Activated naive CD8-positive, alpha-beta T cell (primary cell): ENCODE data around the gene NHLRC4.

Experiments used
- H3K27ac Mint-ChIP-seq: one replicate; pipeline ENCODE4 v1.8.0; 2021; ENCODE audit warnings: mixed read lengths
- H3K27me3 Mint-ChIP-seq: one replicate; pipeline ENCODE4 v1.8.0; 2021; ENCODE audit warnings: mixed read lengths
- H3K36me3 Mint-ChIP-seq: one replicate; pipeline ENCODE4 v1.8.0; 2021; ENCODE audit warnings: mixed read lengths
- H3K4me1 Mint-ChIP-seq: one replicate; pipeline ENCODE4 v1.8.0; 2021; ENCODE audit warnings: low read depth, mixed read lengths
- H3K4me3 Mint-ChIP-seq: one replicate; pipeline ENCODE4 v1.8.0; 2021; ENCODE audit warnings: mild to moderate bottlenecking, mixed read lengths
- H3K9me3 Mint-ChIP-seq: one replicate; pipeline ENCODE4 v1.8.0; 2021; ENCODE audit warnings: low read depth, mixed read lengths

The NHLRC4 gene

DNA sequence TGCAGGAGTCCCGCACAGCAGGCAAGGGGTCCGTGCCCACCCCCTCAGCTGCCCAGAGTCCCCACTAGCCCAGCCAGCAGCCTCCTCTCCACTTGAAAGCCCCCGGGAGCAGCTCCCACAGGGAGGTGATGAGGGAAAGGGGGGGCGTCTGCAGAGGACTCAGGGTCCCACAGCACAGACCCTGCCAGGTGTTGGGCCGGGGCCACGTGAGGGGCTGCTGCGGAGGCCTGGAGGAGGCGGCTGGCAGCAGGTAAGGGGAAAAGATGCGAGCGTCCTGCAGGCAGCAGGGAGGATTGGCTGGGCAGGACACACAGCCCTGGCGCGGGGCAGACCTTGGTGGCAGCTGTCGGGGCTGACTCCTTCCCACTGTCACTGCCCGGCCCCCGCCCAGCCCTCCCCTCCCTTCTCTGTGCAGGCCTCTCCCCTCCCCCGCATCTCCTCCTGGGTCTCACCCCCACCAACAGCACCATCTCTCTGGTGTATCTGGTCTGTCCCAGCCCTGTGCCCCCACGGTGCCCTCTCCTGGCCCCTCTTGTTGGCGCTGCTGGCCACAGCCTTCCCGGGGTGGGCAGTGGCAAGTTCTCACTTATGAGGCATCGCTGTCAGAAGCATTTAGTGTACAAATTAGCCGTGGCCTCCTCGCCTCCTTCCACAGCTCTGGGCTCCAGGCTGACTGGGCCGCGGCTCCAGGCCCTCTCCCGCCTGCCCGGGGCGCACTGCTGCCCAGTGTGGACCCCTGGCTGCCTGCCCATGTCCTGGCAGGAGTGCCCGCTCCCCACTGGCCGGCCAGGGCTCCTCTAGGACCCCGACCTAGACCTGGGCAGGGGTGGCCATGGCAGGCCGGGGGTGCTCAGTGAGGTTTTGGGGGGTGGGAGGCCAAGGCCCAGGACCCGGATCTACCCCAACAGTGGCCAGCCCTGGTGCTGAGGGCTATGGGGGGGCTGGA is 11.0 kb upstream of the NHLRC4 start:
- no peaks in the 10 kb centered on the region for H3K4me1 Mint-ChIP-seq
- H3K36me3 Mint-ChIP-seq: no peaks in the 10 kb centered on the region
- H3K27me3 Mint-ChIP-seq: peaks cover 3% of the 10 kb centered on the region
- no peaks in the 10 kb centered on the region for H3K9me3 Mint-ChIP-seq
- no peak overlapping the region for H3K4me3 Mint-ChIP-seq
- no peak overlapping the region for H3K27ac Mint-ChIP-seq

DNA sequence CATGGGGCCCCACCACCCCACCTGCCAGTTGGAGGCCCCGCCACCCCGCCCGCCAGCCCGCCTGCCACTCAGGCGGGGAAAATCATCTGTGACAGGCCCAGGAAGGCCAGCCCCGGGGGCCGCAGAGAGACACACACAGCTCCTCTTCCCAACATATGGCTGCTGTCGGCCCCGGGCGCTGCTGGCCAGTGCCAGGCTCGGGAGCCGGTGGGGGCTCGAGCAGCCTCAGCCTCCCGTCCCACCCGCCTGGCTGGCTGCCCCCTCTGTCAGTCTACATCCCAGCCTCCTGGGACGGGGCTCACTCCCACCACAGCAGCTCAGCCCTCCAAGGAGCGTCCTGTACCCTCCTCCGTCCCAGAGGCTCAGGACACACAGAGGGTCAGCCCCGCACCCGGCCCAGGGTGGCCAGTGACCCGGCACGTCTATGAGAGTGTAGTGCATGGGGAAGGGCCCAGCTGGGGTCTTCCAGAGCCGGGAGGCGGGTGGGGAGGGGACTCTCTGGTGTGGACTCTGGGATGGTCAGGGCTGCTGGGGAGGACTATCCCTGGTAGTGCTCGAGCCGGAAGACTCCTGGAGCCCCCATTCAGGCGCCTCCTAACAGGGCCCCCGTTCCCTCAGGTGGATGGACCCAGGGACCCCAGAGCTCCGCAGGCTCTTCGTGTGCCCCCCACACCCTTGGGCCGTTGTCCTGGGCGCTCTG is 10.2 kb upstream of the NHLRC4 start:
- no peaks in the 10 kb centered on the region for H3K9me3 Mint-ChIP-seq
- no peak overlapping the region for H3K4me3 Mint-ChIP-seq
- H3K4me1 Mint-ChIP-seq: no peaks in the 10 kb centered on the region
- no peak overlapping the region for H3K27ac Mint-ChIP-seq
- no peaks in the 10 kb centered on the region for H3K36me3 Mint-ChIP-seq
- peaks cover 3% of the 10 kb centered on the region for H3K27me3 Mint-ChIP-seq

DNA sequence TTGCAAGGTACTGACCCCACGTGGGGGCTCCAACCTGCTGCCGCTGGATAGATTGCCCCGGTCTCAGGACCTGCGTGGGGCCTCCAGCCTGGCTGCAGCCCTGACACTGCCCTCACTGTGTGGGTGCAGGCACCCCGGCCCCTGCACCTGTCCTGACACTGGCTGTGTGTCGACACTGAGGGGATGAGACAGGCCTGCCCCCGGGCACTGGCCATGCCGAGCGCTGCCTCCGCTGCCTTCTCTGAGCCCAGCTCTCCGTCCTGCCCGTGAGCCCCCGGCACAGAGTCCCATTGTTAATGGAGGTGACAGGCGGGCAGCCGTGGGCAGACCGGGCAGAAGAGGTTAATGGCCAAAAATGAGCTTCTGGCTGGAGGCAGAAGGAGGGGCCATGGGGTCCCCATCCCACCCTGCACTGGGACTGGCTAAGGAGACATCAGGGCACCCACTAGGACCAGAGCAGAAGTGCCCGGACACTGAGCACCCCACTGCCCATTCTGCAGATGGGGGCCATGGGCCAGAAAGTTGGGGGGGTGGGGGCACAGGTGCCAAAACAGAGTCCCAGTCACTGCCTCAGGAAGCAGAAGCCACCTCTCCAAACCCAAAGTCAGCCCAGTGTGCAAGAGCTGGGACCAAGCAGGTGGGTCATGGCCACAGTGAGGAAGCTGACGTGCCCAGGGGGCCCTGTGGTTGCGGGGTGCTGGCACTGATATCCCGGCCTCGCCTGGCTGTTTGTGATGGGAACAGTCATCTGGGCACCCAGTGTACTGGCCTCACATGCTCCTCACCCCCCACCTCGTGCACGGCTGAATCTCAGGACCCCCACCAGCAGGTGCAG is 9.1 kb upstream of the NHLRC4 start:
- no peaks in the 10 kb centered on the region for H3K4me1 Mint-ChIP-seq
- peaks cover 5% of the 10 kb centered on the region for H3K27me3 Mint-ChIP-seq
- no peaks in the 10 kb centered on the region for H3K9me3 Mint-ChIP-seq
- no peak overlapping the region for H3K4me3 Mint-ChIP-seq
- H3K36me3 Mint-ChIP-seq: no peaks in the 10 kb centered on the region
- H3K27ac Mint-ChIP-seq: no peak overlapping the region

DNA sequence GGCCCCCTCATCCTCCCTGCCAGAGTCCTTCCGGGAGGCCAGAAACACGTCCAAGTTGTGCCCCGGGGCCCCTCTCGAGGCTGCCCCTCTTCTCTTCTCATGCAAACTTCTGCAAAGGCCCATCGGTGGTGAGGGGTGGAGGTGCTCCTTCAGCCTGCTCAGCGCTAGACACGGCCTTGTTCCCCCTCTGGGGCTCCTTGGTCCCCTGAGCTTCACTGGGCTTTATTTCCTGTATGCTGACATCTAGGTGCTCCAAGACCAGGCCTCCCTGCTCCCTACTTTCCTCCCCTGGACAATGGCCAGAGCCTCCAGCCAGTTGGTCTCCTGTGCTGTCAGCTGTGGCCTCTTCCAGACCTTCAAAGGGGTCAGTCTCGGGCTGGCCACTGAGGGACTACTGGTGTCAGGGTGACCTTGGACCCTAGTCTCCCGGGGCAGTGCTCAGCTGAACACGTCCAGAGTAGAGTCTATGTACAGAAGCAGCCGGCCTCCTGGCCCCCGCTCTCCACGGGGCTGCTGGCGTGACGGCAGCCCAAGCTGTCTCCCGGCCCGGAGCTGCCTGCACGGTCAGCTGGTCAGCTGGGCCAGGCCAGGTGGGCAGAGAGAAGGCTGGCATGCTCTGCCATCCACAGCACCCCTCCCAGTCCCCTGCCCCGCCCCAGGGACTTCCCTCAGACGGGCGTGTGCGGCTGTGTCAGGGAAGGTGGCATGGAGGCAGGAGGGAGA is 8.3 kb upstream of the NHLRC4 start:
- no peaks in the 10 kb centered on the region for H3K9me3 Mint-ChIP-seq
- no peaks in the 10 kb centered on the region for H3K4me1 Mint-ChIP-seq
- peaks cover 5% of the 10 kb centered on the region for H3K27me3 Mint-ChIP-seq
- H3K4me3 Mint-ChIP-seq: no peak overlapping the region
- no peak overlapping the region for H3K27ac Mint-ChIP-seq
- no peaks in the 10 kb centered on the region for H3K36me3 Mint-ChIP-seq

DNA sequence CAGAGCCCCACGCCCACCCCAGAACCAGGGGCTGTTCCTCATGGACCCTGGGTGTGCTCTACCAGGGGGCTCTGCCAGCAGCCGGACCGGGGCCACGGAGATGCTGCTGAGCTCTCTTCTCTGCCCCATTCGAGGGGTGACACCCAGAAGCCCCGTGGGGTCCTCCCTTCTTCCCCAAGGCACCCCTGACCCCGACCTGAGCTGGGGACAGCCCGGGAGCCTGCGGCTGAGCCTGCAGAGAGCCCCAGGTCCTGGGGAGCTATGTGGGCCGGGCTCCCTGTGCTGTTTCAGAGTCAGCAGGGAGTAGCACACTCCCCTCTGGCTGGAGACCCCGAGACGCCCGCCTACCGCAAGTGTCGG is 7.8 kb upstream of the NHLRC4 start:
- Mint-ChIP-seq H3K9me3 (no peaks in the 10 kb centered on the region), H3K4me3 (no peak overlapping the region), H3K36me3 (no peaks in the 10 kb centered on the region), H3K27me3 (peaks cover 5% of the 10 kb centered on the region), H3K4me1 (no peaks in the 10 kb centered on the region), H3K27ac (no peak overlapping the region)

DNA sequence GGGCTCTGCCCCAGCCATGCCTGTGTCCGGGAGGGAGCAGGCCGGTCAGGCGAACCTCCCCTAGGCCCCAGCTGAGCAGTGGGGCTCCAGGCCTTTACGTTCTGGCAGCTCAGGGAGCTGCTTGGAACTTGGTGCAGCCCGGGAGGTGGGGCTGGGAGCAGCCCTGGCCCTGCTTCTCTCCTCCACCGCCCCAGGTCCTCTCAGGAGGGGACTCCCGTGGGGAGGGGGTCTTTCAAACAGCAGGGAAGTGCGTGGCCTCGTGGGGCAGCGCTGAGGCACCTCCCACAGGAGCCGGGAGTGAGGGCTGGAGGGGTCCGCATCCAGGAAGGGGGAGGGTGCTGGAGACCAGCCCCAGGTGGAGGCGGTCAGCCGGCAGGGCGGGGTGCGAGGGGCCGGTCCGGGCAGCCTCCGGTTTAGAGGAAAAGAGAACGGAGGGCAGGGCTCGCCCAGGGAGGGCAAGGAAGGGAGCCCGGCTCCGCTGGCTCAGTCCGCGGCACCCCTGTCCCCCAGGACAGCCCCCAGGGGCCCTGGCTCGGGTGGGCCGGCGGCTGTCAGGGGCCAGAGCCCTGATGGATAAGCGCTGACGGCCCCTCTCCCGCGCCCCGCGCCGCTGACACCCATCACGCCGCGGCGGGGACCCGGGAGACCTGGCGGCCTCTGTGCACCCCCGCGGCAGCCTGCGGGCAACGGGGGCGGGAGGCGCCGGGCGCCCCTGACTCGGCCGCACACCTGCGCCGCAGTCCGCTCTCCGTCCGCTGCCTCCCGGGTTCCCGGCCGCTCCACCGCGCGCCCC is 7.2 kb upstream of the NHLRC4 start:
- Mint-ChIP-seq H3K4me1 (no peaks in the 10 kb centered on the region), H3K9me3 (no peaks in the 10 kb centered on the region), H3K27me3 (peaks cover 5% of the 10 kb centered on the region), H3K36me3 (no peaks in the 10 kb centered on the region), H3K27ac (no peak overlapping the region), H3K4me3 (no peak overlapping the region)

DNA sequence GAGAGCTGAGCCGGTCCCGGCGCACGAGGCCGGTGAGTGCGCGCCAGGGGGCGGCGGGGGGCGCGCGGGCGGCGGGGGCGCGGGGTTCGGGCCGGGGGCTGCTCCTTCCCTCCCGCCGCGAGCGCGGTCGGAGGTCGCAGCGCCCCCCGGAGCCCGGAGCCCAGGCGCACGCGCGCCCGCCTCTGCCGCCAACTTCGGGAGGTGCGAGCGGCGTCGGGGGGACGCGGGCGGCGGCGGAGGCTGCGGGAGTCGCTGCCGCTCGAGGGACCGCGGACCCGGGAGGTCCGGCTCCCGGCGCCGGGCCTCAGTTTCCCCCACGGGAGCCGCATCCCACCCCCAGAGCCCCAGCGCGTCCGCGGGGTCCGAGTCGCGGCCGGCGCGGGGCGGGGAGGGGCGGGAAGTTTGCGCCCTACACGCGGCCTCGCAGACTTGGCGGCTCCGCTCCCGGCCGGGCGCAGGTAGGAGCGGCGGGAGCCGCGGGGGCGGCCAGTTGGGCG is 6.6 kb upstream of the NHLRC4 start, which contains the start of gene PRR35:
Gene PRR35, plus strand, starts transcription at position 191 of the 497 bp plus-strand sequence. CDS start 2,901 bp downstream, outside the sequence.
- Mint-ChIP-seq H3K27me3 (peaks cover 5% of the 10 kb centered on the region), H3K4me1 (no peaks in the 10 kb centered on the region), H3K36me3 (no peaks in the 10 kb centered on the region), H3K27ac (no peak within 1 kb of the TSS), H3K9me3 (no peaks in the 10 kb centered on the region), H3K4me3 (no peak within 1 kb of the TSS)

DNA sequence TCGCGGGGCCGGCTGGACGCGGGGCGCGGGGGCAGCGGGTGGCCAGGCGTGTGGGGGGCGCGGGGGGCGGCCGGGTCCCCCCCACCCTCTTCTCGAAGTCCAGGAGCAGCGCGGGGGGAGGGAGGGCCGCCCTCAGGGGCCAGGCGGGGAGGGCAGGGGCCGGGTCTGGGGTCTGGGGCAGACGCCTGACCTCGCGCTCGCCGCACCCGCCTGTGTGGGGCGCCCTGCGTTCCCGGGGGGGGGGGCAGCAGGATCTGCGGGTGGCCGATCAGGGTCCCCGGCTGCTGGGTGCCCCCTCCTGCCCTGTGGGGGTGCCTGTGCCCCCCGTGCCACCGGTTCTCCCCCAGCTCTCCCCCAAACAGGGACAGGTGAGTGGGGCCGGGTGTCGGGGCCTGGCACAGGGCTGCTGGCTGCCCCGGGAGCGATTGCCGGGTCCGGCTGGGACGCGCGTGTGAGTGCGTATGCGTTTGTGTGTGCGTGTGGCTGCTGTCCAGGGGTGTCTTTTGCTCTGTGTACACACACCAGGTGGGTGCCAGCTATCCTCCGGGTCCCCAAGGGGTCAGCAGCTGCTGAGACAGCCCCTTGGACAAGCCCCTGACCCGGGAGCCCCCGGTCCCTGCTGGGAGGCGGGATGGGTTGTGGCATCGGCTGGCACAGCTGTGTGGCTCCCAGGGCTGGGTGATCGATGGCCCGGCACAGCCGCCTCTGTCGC is 5.9 kb upstream of the NHLRC4 start:
- Mint-ChIP-seq H3K27ac (no peak overlapping the region), H3K27me3 (peaks cover 5% of the 10 kb centered on the region)

DNA sequence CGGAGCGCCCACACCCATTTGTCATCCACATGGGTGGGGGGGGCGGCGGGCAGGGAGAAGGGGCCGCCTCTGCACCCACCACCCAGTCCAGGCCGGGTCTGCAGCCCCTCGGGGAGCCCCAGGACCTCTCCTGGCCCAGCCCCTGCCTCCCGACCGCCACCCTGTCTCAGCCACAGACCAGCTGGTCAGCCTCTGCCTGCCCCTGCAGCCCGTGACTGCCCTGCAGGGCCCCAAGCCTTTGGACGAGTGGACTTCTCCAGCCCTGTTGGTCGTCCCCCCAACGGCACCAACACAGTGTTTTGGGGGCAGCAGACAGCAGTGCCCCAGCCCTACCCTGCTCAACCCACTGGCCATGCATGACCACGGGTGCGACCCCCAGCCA is 5.4 kb upstream of the NHLRC4 start:
- Mint-ChIP-seq H3K9me3 (no peaks in the 10 kb centered on the region), H3K36me3 (no peaks in the 10 kb centered on the region), H3K27me3 (peaks cover 5% of the 10 kb centered on the region), H3K4me3 (no peak overlapping the region), H3K27ac (no peak overlapping the region), H3K4me1 (peaks cover under 1% of the 10 kb centered on the region)

More for the DNA sequence above, 5.9 kb upstream of the NHLRC4 start:
- H3K36me3 Mint-ChIP-seq: no peaks in the 10 kb centered on the region
- no peaks in the 10 kb centered on the region for H3K9me3 Mint-ChIP-seq
- no peaks in the 10 kb centered on the region for H3K4me1 Mint-ChIP-seq
- no peak overlapping the region for H3K4me3 Mint-ChIP-seq

DNA sequence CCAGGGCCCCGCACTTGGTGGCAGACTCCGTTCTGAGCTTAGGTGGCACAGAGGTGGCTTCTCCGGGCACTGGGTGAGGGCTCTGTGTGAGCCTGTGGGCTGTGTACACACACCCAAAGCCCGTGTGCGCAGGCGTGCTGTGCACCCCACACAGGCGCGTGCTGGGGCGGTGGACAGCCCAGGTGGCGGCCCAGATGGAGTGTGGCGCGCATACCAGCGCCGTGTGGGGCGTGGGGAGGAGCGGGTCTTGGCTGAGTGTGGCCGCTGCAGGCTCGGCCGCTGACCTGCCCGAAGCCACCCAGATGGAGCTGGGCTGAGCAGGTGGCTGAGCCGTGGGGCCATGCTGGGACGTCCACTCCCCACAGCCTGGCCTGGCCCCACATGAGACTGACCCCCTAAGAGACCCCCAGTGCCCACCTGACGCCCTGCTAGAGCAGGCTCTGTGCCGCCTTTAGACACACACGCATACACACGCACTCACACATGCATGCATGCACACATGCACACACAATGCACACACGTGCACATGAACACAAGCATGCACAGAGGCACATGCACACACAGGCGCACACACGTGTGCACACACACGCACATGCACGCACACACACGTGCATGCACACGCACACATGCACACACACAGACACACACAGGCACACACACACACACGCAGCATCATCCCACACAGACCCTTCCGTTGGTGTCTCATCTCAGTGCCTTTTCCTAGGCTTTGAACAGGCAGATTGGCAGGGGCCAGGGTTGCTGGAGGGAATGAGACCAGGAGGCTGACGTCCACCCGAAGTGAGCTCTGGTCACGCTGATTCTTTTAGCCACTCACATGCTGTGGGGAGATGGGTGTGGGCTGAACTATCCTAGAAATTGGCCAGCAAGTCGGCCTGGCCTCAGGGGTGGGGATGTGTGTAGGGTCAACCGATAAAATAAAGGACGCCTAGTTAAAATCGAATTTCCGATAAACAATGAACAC is 4.6 kb upstream of the NHLRC4 start:
- Mint-ChIP-seq H3K36me3 (no peaks in the 10 kb centered on the region), H3K4me1 (peaks cover 9% of the 10 kb centered on the region), H3K9me3 (no peaks in the 10 kb centered on the region), H3K27me3 (peaks cover 5% of the 10 kb centered on the region), H3K27ac (no peak overlapping the region), H3K4me3 (no peak overlapping the region)

DNA sequence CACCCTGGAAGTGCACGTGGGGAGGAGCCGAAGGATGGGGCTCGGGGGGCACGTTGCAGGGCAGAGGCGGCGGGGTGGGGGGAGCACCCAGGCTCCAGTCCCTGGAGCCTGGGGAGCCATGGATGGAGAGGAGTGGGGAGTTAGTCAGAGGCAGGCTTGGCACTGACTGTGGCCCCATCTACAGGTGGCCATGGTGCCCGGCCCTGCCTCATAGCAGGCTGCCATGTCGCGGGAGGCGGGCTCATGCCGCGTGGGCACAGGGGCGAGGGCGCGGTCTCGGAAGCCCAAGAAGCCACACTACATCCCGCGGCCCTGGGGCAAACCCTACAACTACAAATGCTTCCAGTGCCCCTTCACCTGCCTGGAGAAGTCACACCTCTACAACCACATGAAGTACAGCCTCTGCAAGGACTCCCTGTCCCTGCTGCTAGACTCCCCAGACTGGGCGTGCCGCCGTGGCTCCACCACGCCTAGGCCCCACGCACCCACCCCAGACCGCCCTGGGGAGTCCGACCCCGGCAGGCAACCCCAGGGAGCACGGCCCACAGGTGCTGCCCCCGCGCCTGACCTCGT is 3.6 kb upstream of the NHLRC4 start:
- peaks cover 10% of the 10 kb centered on the region for H3K4me1 Mint-ChIP-seq
- no peaks in the 10 kb centered on the region for H3K9me3 Mint-ChIP-seq
- H3K36me3 Mint-ChIP-seq: no peaks in the 10 kb centered on the region
- H3K27ac Mint-ChIP-seq: no peak overlapping the region
- peaks cover 5% of the 10 kb centered on the region for H3K27me3 Mint-ChIP-seq
- H3K4me3 Mint-ChIP-seq: no peak overlapping the region
